Activated T-cell treated with anti-CD3 and anti-CD28 coated beads, Interleukin-2, amount 50 U/mL, for 72 hours (primary cell): ENCODE measurements around the gene RAP1GAP2. TPM values are rescaled to one million over a fixed set of nuclear protein-coding genes. Genes with fewer than 3 reads are reported as not detected.

ENCODE experiments used
- ATAC-seq, 2 donors: fragments of 150-1000 bp; cut with Tn5 transposase; replicated peaks in 1 of 2; 2 replicates each; pipeline ENCODE4 v1.10.0; 2021; ENCODE audit warnings: moderate library complexity in 2 of 2, mild to moderate bottlenecking in 1 of 2
- DNase-seq, 2 donors: peaks; one replicate each; pipeline ENCODE4 v3.0.0; 2021 to 2022; ENCODE audit warnings: mixed read lengths in 1 of 2
- H3K27ac Mint-ChIP-seq: one replicate; pipeline ENCODE4 v1.8.0; 2022; ENCODE audit warnings: mild to moderate bottlenecking, moderate library complexity, mixed read lengths
- H3K27me3 Mint-ChIP-seq: one replicate; pipeline ENCODE4 v1.8.0; 2022; ENCODE audit warnings: low read depth, mixed read lengths
- H3K36me3 Mint-ChIP-seq, 2 donors: one replicate each; pipeline ENCODE4 v1.8.0; 2022; ENCODE audit warnings: mixed read lengths in 2 of 2, mild to moderate bottlenecking in 1 of 2; ENCODE audit not compliant: insufficient read depth in 2 of 2
- H3K4me1 Mint-ChIP-seq: one replicate; pipeline ENCODE4 v1.8.0; 2022; ENCODE audit warnings: low read depth, mixed read lengths
- H3K4me3 Mint-ChIP-seq, 2 donors: one replicate each; pipeline ENCODE4 v1.8.0; 2022; ENCODE audit warnings: mild to moderate bottlenecking in 2 of 2, mixed read lengths in 2 of 2, moderate library complexity in 2 of 2
- H3K9me3 Mint-ChIP-seq, 2 donors: one replicate each; pipeline ENCODE4 v1.8.0; 2022; ENCODE audit warnings: mixed read lengths in 2 of 2
- total RNA-seq, 2 donors: library from RNA; stranded (reverse); gene quantifications; one replicate each; pipeline ENCODE4 v1.2.3, GENCODE V29; 2022

Gene RAP1GAP2
- total RNA-seq, 2 donors from 2014 or later: 0.50 to 3.1 TPM

- H3K36me3 Mint-ChIP-seq: no peaks in the 10 kb centered on the region
- DNase-seq (peak; percentile 23 to 36), ATAC-seq (peak; percentile 34 to 38)
- H3K9me3 Mint-ChIP-seq: no peaks in the 10 kb centered on the region
- H3K27me3 Mint-ChIP-seq: peaks cover 34% of the 10 kb centered on the region
- H3K27ac Mint-ChIP-seq: no peak overlapping the region
- peaks cover 16% of the 10 kb centered on the region for H3K4me1 Mint-ChIP-seq
- peak overlapping the region; percentile 84 to 86 for H3K4me3 Mint-ChIP-seq
Measured at GRCh38 chr17:2854143-2855055, 58.2 kb downstream of the RAP1GAP2 start.

GRCh38 chr17:2855063-2855600 lies 58.9 kb downstream of the RAP1GAP2 start:
- peak overlapping the region; percentile 84 to 86 for H3K4me3 Mint-ChIP-seq
- ATAC-seq (no peak), DNase-seq (no peak)
- H3K36me3 Mint-ChIP-seq: no peaks in the 10 kb centered on the region
- H3K27ac Mint-ChIP-seq: no peak overlapping the region
- H3K9me3 Mint-ChIP-seq: no peaks in the 10 kb centered on the region
- peaks cover 16% of the 10 kb centered on the region for H3K4me1 Mint-ChIP-seq
- peaks cover 34% of the 10 kb centered on the region for H3K27me3 Mint-ChIP-seq

GRCh38 chr17:2856727-2857126 lies 60.5 kb downstream of the RAP1GAP2 start:
- Mint-ChIP-seq H3K36me3 (no peaks in the 10 kb centered on the region), H3K9me3 (no peaks in the 10 kb centered on the region), H3K27ac (no peak overlapping the region), H3K4me3 (no peak overlapping the region), H3K4me1 (peaks cover 16% of the 10 kb centered on the region), H3K27me3 (peaks cover 26% of the 10 kb centered on the region)
- ATAC-seq: no peak
- DNase-seq: no peak

- Mint-ChIP-seq H3K4me3 (no peak overlapping the region), H3K36me3 (no peaks in the 10 kb centered on the region), H3K27me3 (peaks cover 16% of the 10 kb centered on the region), H3K9me3 (no peaks in the 10 kb centered on the region), H3K27ac (no peak overlapping the region), H3K4me1 (peaks cover 5% of the 10 kb centered on the region)
- DNase-seq (no peak), ATAC-seq (no peak)
Measured at GRCh38 chr17:2860045-2860444, 63.8 kb downstream of the RAP1GAP2 start.

- ATAC-seq (no peak), DNase-seq (no peak)
- Mint-ChIP-seq H3K36me3 (no peaks in the 10 kb centered on the region), H3K4me3 (no peak overlapping the region), H3K4me1 (no peaks in the 10 kb centered on the region), H3K27me3 (peaks cover 11% of the 10 kb centered on the region), H3K27ac (no peak overlapping the region), H3K9me3 (no peaks in the 10 kb centered on the region)
Measured at GRCh38 chr17:2860883-2861282, 64.6 kb downstream of the RAP1GAP2 start.

- H3K27ac Mint-ChIP-seq: no peak overlapping the region
- no peak for ATAC-seq
- no peaks in the 10 kb centered on the region for H3K9me3 Mint-ChIP-seq
- DNase-seq: no peak
- no peaks in the 10 kb centered on the region for H3K27me3 Mint-ChIP-seq
- H3K4me3 Mint-ChIP-seq: no peak overlapping the region
- H3K36me3 Mint-ChIP-seq: no peaks in the 10 kb centered on the region
- no peaks in the 10 kb centered on the region for H3K4me1 Mint-ChIP-seq
Measured at GRCh38 chr17:2862197-2862596, 66.0 kb downstream of the RAP1GAP2 start.

- DNase-seq (no peak), ATAC-seq (no peak)
- no peaks in the 10 kb centered on the region for H3K27me3 Mint-ChIP-seq
- no peaks in the 10 kb centered on the region for H3K36me3 Mint-ChIP-seq
- H3K4me1 Mint-ChIP-seq: no peaks in the 10 kb centered on the region
- no peak overlapping the region for H3K4me3 Mint-ChIP-seq
- no peak overlapping the region for H3K27ac Mint-ChIP-seq
- no peaks in the 10 kb centered on the region for H3K9me3 Mint-ChIP-seq
Measured at GRCh38 chr17:2863204-2863603, 67.0 kb downstream of the RAP1GAP2 start.

- Mint-ChIP-seq H3K27ac (no peak overlapping the region), H3K27me3 (no peaks in the 10 kb centered on the region), H3K4me3 (no peak overlapping the region), H3K36me3 (no peaks in the 10 kb centered on the region), H3K9me3 (no peaks in the 10 kb centered on the region), H3K4me1 (no peaks in the 10 kb centered on the region)
- DNase-seq: no peak
- no peak for ATAC-seq
Measured at GRCh38 chr17:2865228-2865627, 69.0 kb downstream of the RAP1GAP2 start.

GRCh38 chr17:2867441-2868424 lies 71.5 kb downstream of the RAP1GAP2 start:
- H3K4me1 Mint-ChIP-seq: no peaks in the 10 kb centered on the region
- no peak overlapping the region for H3K4me3 Mint-ChIP-seq
- H3K9me3 Mint-ChIP-seq: no peaks in the 10 kb centered on the region
- no peak overlapping the region for H3K27ac Mint-ChIP-seq
- H3K36me3 Mint-ChIP-seq: no peaks in the 10 kb centered on the region
- H3K27me3 Mint-ChIP-seq: no peaks in the 10 kb centered on the region
- ATAC-seq (no peak), DNase-seq (no peak)

GRCh38 chr17:2869604-2870003 lies 73.4 kb downstream of the RAP1GAP2 start:
- H3K27ac Mint-ChIP-seq: no peak overlapping the region
- ATAC-seq: no peak
- no peaks in the 10 kb centered on the region for H3K9me3 Mint-ChIP-seq
- no peaks in the 10 kb centered on the region for H3K4me1 Mint-ChIP-seq
- no peak overlapping the region for H3K4me3 Mint-ChIP-seq
- no peaks in the 10 kb centered on the region for H3K36me3 Mint-ChIP-seq
- DNase-seq: no peak
- no peaks in the 10 kb centered on the region for H3K27me3 Mint-ChIP-seq

GRCh38 chr17:2871205-2871604 lies 75.0 kb downstream of the RAP1GAP2 start:
- H3K36me3 Mint-ChIP-seq: no peaks in the 10 kb centered on the region
- no peaks in the 10 kb centered on the region for H3K9me3 Mint-ChIP-seq
- H3K27ac Mint-ChIP-seq: no peak overlapping the region
- DNase-seq (no peak), ATAC-seq (no peak)
- no peaks in the 10 kb centered on the region for H3K27me3 Mint-ChIP-seq
- H3K4me3 Mint-ChIP-seq: no peak overlapping the region
- H3K4me1 Mint-ChIP-seq: no peaks in the 10 kb centered on the region

GRCh38 chr17:2871720-2872119 lies 75.5 kb downstream of the RAP1GAP2 start:
- DNase-seq: no peak
- Mint-ChIP-seq H3K4me3 (no peak overlapping the region), H3K27me3 (no peaks in the 10 kb centered on the region), H3K9me3 (no peaks in the 10 kb centered on the region), H3K27ac (no peak overlapping the region), H3K4me1 (no peaks in the 10 kb centered on the region), H3K36me3 (no peaks in the 10 kb centered on the region)
- ATAC-seq: no peak

- DNase-seq (no peak), ATAC-seq (no peak)
- H3K36me3 Mint-ChIP-seq: no peaks in the 10 kb centered on the region
- H3K4me1 Mint-ChIP-seq: no peaks in the 10 kb centered on the region
- H3K4me3 Mint-ChIP-seq: no peak overlapping the region
- no peak overlapping the region for H3K27ac Mint-ChIP-seq
- H3K27me3 Mint-ChIP-seq: no peaks in the 10 kb centered on the region
- H3K9me3 Mint-ChIP-seq: no peaks in the 10 kb centered on the region
Measured at GRCh38 chr17:2872282-2872681, 76.0 kb downstream of the RAP1GAP2 start.
